Measurements from ENCODE around the gene CPEB2.

The CPEB2 gene

DNA sequence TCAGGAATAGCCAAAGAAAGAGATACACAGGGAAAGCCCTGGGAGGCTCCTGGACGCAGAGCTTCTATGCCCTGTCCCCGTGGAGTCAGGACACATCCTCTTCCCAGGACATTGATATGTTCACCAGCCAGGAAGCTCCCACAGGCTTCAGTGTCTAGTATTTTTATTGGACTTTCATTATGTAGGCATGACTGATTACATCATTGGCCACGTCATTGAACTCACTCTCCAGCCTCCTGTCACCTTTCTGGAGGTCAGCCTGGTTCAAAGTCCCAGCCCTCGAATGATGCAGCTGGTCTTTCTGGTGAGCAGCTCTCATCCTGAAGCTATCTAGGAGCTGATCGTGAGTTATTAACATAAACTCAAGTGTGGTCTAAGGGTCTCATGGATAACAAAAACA, 104.1 kb downstream of the CPEB2 start:
- no peak for ATAC-seq
- TF ChIP-seq OSR1 (CRISPR knock-in tag; IDR thresholded peaks at IDR 0.05) (no peak), ZFP30 (CRISPR knock-in tag; IDR thresholded peaks at IDR 0.05) (no peak), ZFP3 (CRISPR knock-in tag; IDR thresholded peaks at IDR 0.05) (no peak), PATZ1 (CRISPR knock-in tag; IDR thresholded peaks at IDR 0.05; ENCODE audit: borderline replicate concordance) (no peak), ESRRG (CRISPR knock-in tag; IDR thresholded peaks at IDR 0.05) (no peak), ZNF8 (CRISPR knock-in tag; IDR thresholded peaks at IDR 0.05) (no peak), TOX (CRISPR knock-in tag; IDR thresholded peaks at IDR 0.05; ENCODE audit: borderline replicate concordance) (no peak), ZNF70 (CRISPR knock-in tag; IDR thresholded peaks at IDR 0.05) (no peak), SNAI2 (CRISPR knock-in tag; IDR thresholded peaks at IDR 0.05) (no peak), RARB (CRISPR knock-in tag; IDR thresholded peaks at IDR 0.05) (no peak), ZC3H10 (CRISPR knock-in tag; IDR thresholded peaks at IDR 0.05) (no peak), ISL1 (CRISPR knock-in tag; IDR thresholded peaks at IDR 0.05) (no peak)
- TF ChIP-seq, protein P1, sequence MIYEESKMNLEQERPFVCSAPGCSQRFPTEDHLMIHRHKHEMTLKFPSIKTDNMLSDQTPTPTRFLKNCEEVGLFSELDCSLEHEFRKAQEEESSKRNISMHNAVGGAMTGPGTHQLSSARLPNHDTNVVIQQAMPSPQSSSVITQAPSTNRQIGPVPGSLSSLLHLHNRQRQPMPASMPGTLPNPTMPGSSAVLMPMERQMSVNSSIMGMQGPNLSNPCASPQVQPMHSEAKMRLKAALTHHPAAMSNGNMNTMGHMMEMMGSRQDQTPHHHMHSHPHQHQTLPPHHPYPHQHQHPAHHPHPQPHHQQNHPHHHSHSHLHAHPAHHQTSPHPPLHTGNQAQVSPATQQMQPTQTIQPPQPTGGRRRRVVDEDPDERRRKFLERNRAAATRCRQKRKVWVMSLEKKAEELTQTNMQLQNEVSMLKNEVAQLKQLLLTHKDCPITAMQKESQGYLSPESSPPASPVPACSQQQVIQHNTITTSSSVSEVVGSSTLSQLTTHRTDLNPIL (CRISPR knock-in tag; IDR thresholded peaks at IDR 0.05; ENCODE audit: low read depth) = no peak
- TF ChIP-seq, protein P2, sequence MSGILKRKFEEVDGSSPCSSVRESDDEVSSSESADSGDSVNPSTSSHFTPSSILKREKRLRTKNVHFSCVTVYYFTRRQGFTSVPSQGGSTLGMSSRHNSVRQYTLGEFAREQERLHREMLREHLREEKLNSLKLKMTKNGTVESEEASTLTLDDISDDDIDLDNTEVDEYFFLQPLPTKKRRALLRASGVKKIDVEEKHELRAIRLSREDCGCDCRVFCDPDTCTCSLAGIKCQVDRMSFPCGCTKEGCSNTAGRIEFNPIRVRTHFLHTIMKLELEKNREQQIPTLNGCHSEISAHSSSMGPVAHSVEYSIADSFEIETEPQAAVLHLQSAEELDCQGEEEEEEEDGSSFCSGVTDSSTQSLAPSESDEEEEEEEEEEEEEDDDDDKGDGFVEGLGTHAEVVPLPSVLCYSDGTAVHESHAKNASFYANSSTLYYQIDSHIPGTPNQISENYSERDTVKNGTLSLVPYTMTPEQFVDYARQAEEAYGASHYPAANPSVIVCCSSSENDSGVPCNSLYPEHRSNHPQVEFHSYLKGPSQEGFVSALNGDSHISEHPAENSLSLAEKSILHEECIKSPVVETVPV (CRISPR knock-in tag; IDR thresholded peaks at IDR 0.05) = no peak

DNA sequence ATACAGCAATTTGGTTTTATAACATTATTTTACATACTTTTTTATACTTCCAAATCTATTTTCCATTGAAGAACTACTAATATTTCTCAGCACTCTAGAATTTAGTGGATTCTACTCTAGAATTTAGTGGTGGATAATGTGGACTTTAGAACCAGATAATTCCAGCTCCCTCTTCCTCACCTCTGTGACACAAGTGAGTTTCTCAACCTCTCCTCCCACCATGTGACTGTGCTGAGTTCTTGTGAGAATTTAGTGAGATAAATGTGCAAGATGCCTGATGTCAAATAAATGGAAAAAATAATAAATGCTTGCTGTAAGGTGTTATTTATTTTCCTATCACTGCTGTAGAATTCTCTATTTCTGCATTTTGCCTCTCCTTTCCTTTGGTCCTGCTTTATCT, 107.3 kb downstream of the CPEB2 start:
- TF ChIP-seq TCF4 (CRISPR knock-in tag; IDR thresholded peaks at IDR 0.05; ENCODE audit: borderline replicate concordance) = no peak
- no peak for TF ChIP-seq ZFP3 (CRISPR knock-in tag; IDR thresholded peaks at IDR 0.05)
- TF ChIP-seq, protein P2 (CRISPR knock-in tag; IDR thresholded peaks at IDR 0.05) = no peak
- no peak for TF ChIP-seq ZFP30 (CRISPR knock-in tag; IDR thresholded peaks at IDR 0.05)
- no peak for TF ChIP-seq BACH2 (CRISPR knock-in tag; IDR thresholded peaks at IDR 0.05; ENCODE audit: borderline replicate concordance)
- TF ChIP-seq PPARA (CRISPR knock-in tag; IDR thresholded peaks at IDR 0.05; ENCODE audit: borderline replicate concordance) = no peak
- no peak for TF ChIP-seq RARB (CRISPR knock-in tag; IDR thresholded peaks at IDR 0.05)
- TF ChIP-seq OSR1 (CRISPR knock-in tag; IDR thresholded peaks at IDR 0.05) = no peak
- TF ChIP-seq TOX (CRISPR knock-in tag; IDR thresholded peaks at IDR 0.05; ENCODE audit: borderline replicate concordance) = no peak
- no peak for TF ChIP-seq ZNF8 (CRISPR knock-in tag; IDR thresholded peaks at IDR 0.05)
- no peak for TF ChIP-seq ISL1 (CRISPR knock-in tag; IDR thresholded peaks at IDR 0.05)
- no peak for ATAC-seq

DNA sequence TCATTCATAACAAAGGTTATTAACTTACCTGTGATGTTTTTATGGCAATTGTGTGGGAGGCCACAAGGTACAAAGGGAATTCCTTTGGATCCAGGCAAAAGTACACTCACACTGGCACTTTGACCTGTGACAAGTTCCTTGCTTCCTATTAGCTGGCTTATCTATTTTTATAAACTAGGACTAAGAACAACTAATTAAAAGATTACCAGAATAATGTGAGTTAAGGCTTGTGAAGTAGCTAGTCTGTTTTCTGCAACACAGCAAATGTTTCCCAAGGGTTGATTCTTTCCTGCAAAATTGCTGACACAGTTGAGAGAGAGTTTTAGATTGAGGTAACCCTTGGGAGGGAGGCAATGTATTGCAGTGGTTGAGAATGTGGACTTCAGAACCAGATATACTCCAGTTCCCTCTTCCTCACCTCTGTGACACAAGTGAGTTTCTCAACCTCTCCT, 107.9 kb downstream of the CPEB2 start:
- TF ChIP-seq GLIS3 (CRISPR knock-in tag; IDR thresholded peaks at IDR 0.05) (no peak), ZFP3 (CRISPR knock-in tag; IDR thresholded peaks at IDR 0.05) (no peak), ZC3H10 (CRISPR knock-in tag; IDR thresholded peaks at IDR 0.05) (no peak), POU6F1 (CRISPR knock-in tag; IDR thresholded peaks at IDR 0.05; ENCODE audit: borderline replicate concordance, low read depth) (no peak)
- TF ChIP-seq, protein P2 (CRISPR knock-in tag; IDR thresholded peaks at IDR 0.05) = no peak
- TF ChIP-seq, protein P3, sequence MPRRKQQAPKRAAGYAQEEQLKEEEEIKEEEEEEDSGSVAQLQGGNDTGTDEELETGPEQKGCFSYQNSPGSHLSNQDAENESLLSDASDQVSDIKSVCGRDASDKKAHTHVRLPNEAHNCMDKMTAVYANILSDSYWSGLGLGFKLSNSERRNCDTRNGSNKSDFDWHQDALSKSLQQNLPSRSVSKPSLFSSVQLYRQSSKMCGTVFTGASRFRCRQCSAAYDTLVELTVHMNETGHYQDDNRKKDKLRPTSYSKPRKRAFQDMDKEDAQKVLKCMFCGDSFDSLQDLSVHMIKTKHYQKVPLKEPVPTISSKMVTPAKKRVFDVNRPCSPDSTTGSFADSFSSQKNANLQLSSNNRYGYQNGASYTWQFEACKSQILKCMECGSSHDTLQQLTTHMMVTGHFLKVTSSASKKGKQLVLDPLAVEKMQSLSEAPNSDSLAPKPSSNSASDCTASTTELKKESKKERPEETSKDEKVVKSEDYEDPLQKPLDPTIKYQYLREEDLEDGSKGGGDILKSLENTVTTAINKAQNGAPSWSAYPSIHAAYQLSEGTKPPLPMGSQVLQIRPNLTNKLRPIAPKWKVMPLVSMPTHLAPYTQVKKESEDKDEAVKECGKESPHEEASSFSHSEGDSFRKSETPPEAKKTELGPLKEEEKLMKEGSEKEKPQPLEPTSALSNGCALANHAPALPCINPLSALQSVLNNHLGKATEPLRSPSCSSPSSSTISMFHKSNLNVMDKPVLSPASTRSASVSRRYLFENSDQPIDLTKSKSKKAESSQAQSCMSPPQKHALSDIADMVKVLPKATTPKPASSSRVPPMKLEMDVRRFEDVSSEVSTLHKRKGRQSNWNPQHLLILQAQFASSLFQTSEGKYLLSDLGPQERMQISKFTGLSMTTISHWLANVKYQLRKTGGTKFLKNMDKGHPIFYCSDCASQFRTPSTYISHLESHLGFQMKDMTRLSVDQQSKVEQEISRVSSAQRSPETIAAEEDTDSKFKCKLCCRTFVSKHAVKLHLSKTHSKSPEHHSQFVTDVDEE (CRISPR knock-in tag; IDR thresholded peaks at IDR 0.05) = no peak
- ATAC-seq = no peak

All from SK-N-SH treated with all-trans-retinoic acid at 6 μM for 48 hours (cell line).